ENCODE data around the gene ASB2.

The ASB2 gene

DNA sequence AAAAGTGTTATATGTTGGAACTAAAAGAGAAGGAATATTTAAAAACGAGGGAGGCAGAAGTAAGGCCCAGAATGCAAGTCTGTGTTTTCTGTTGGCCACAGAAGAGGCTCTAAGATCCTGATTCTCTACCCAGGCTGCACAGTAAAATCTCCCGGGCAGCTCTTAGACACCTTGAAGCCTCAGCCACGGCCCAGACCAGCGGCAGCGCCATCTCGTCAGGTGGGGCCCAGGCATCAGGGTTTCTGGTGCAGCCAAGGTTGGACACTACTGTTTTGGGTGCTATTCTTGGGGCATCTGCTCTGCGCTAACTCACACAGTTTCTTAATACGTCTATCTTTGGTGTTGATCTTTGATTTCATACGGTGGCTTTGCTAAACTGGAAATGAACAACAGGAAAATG is 32.4 kb downstream of the ASB2 start:
- TF ChIP-seq, protein P1, sequence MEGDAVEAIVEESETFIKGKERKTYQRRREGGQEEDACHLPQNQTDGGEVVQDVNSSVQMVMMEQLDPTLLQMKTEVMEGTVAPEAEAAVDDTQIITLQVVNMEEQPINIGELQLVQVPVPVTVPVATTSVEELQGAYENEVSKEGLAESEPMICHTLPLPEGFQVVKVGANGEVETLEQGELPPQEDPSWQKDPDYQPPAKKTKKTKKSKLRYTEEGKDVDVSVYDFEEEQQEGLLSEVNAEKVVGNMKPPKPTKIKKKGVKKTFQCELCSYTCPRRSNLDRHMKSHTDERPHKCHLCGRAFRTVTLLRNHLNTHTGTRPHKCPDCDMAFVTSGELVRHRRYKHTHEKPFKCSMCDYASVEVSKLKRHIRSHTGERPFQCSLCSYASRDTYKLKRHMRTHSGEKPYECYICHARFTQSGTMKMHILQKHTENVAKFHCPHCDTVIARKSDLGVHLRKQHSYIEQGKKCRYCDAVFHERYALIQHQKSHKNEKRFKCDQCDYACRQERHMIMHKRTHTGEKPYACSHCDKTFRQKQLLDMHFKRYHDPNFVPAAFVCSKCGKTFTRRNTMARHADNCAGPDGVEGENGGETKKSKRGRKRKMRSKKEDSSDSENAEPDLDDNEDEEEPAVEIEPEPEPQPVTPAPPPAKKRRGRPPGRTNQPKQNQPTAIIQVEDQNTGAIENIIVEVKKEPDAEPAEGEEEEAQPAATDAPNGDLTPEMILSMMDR (conservative IDR thresholded peaks at IDR 0.05) = no peak
- TF ChIP-seq ZFX (IDR thresholded peaks at IDR 0.05) = no peak
- no peak overlapping the region for H3K27ac ChIP-seq

DNA sequence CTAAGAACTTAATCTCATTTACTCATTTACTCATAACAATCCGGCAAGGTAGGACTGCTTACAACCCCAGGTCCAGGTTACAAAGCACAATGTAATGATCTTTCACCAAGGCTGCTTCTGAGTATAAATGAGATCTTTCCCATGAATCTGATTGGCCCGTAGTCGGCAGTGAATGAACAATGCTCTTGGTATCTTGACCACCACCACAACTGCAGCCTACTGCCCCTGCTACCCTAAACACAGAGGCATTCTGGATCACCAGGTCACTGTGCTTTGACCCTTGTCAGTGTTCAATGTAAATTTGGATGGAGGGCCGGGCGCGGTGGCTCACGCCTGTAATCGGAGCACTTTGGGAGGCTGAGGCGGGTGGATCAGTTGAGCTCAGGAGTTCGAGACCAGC is 33.3 kb downstream of the ASB2 start:
- no peak overlapping the region for H3K27ac ChIP-seq
- TF ChIP-seq ZFX (IDR thresholded peaks at IDR 0.05) = no peak
- TF ChIP-seq, protein P1 (conservative IDR thresholded peaks at IDR 0.05) = no peak

DNA sequence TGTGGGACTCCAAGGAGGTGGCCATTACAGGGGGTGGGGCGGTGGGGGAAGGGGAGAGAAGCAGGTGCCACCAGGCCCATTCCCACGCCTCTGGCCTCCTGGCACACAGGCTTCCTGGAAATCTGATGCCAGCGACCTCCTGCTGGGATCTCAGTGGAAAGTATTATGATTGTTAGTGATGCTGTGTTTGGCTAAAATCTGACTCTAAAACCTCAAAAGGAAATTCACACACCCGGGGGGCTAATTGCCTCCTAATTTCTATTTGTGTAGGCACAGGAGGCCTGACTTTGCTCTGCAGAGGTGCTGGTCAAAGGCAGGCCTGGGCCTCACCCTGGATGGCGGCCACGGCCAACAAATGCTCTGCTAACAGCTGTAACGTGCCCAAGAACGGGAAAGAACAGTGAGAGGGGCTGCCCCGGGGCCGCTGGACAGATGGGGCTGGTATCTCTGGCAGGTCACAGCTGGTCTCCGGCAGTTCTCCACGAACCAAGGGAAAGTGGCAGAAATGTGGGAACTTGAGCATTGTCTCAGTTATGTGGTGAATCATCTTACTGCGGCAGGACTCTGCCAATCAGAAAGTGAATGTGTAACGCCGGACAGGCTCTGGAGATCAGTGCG is 35.0 kb downstream of the ASB2 start:
- TF ChIP-seq ZFX (IDR thresholded peaks at IDR 0.05) = no peak
- TF ChIP-seq, protein P1 (conservative IDR thresholded peaks at IDR 0.05) = no peak
- no peak overlapping the region for H3K27ac ChIP-seq

DNA sequence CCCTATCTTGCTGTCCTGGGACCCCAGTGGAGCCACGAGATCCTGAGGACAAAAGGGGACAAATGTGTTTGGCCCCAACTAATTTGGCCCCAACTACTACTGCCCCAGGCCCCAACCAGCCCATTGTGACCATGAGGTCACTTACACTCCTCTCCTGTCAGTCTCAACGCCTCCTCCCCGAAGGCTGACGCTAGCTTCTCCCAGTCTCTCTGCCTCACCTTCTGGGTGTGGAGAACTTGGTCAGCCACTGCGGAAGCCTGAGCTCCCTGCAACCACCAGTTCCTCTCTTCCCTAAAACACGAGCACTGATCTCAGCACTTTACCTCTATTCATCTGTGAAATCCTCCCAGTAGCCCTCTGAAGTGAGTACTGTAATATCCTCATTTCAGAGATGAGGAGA is 35.9 kb downstream of the ASB2 start:
- H3K27ac ChIP-seq = no peak overlapping the region
- TF ChIP-seq ZFX (IDR thresholded peaks at IDR 0.05) = no peak
- TF ChIP-seq, protein P1 (conservative IDR thresholded peaks at IDR 0.05) = no peak

DNA sequence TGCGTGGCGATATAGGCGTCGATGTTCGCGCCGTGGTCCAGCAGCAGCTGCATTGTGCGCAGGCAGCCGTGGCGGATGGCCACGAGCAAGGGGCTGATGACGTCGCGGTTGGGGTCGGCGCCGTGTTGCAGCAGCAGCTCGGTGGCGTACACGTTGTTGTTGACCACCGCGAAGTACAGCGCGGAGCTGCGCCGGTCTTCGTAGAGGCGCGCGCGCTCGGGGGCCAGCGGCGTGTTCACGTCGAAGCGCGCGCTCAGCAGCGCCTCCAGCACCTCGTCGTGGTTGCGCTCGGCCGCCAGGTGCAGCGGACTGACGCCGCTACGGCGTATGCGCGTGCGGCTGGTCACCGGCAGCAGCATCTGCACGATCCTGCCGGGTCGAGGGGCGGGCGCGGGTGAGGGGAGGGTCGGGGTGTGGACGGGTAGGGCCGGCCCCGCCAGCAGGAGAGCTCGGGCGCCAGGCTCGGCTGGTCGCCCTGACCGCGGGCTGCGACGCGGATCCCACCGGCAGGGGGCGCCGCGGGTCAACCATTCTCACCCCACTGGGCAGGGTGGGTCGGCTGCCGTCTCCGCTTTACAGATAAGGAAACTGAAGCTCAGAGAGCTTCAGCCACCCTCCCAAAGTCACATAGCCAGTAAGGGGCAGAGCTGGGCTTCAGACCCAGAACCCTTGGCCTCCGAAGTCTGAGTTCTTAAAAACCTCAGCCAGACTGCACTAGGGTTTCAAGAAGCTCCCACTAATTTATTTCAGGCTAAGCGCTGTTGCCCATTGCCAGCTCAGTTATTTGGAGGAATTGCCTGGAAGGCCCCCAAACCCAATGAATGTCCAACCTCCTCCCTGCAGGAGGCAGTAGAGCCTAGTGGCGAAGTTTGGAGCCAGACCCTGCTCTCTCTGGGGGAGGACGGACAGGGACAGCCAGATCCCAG is 36.8 kb downstream of the ASB2 start:
- no peak overlapping the region for H3K27ac ChIP-seq
- TF ChIP-seq, protein P1 (conservative IDR thresholded peaks at IDR 0.05) = peak; percentile 97
- TF ChIP-seq ZFX (IDR thresholded peaks at IDR 0.05) = no peak

DNA sequence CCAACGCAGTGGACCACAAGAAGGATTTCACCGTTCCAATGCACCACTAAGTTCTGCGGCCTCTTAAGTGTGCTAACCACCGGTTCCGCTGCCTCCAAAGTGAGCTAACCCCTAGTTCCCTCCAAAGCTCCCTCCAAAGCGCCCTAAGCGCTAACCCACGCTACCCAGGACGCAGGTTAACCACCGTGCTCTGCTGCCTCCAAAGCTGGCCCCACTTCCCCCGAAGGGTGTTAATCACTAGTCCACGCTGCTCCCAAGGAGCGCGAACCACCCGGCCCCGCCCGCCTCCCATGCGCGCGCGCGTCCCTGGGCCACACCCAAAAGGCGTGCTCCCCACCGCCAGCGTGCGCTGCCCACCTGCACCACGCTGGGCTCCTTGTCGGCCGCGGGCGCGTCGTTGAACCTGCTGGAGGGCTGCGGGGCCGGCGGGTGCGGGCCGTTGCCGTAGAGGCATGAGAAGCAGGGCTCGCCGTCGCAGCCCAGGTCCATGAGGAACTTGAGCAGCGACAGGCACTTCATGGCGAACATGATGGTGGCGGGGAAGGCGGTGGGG is 37.5 kb downstream of the ASB2 start:
- no peak overlapping the region for H3K27ac ChIP-seq

More for the DNA sequence above, 37.5 kb downstream of the ASB2 start:
- TF ChIP-seq, protein P1 (conservative IDR thresholded peaks at IDR 0.05) = no peak
- no peak for TF ChIP-seq ZFX (IDR thresholded peaks at IDR 0.05)
